ENCODE measurements around the gene VPS4A.
"Not testable (repeated sequence)": the region's sequence is repeated elsewhere in the genome, so short reads cannot be mapped to it uniquely, and the experiment has no call there.

VPS4A gene

DNA sequence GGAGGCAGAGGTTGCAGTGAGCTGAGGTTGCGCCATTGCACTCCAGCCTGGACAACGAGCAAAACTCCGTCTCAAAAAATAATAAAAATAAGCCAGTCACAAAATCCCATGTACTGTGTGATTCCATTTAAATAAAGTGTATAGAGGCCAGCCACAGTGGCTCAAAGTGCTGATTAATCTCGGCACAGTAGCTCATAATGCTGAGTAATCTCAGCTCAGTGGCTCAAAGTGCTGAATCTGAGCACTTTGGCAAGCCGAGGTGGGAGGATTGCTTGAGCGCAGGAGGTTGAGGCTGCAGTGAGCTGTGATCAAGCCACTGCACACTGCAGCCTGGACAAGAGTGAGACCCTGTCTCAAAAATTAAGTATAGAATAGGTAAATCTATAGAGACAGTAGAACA is 35.5 kb downstream of the VPS4A start:
- Mint-ChIP-seq H3K4me1 (ENCODE audit: low read depth) (peaks cover 8% of the 10 kb centered on the region), H3K36me3 (ENCODE audit: low read depth) (peaks cover 24% of the 10 kb centered on the region), H3K9me3 (no peaks in the 10 kb centered on the region), H3K27me3 (ENCODE audit: low read depth) (no peaks in the 10 kb centered on the region), H3K27ac (no peak overlapping the region), H3K4me3 (no peak overlapping the region)
- DNase-seq (ENCODE audit: low spot score): no peak

- Mint-ChIP-seq H3K4me3 (no peak overlapping the region), H3K4me1 (ENCODE audit: low read depth) (peaks cover under 1% of the 10 kb centered on the region), H3K36me3 (ENCODE audit: low read depth) (peaks cover 18% of the 10 kb centered on the region), H3K27me3 (ENCODE audit: low read depth) (no peaks in the 10 kb centered on the region), H3K9me3 (no peaks in the 10 kb centered on the region), H3K27ac (no peak overlapping the region)
- no peak for DNase-seq (ENCODE audit: low spot score)
These were observed 37.1 kb downstream of the VPS4A start for GRCh38 chr16:69348222-69348621.

- no peak for DNase-seq (ENCODE audit: low spot score)
- Mint-ChIP-seq H3K9me3 (no peaks in the 10 kb centered on the region), H3K36me3 (ENCODE audit: low read depth) (peaks cover 16% of the 10 kb centered on the region), H3K27ac (no peak overlapping the region), H3K4me3 (no peak overlapping the region), H3K27me3 (ENCODE audit: low read depth) (no peaks in the 10 kb centered on the region), H3K4me1 (ENCODE audit: low read depth) (no peaks in the 10 kb centered on the region)
These were observed 38.4 kb downstream of the VPS4A start for GRCh38 chr16:69349536-69349935.

- H3K4me3 Mint-ChIP-seq: no peak overlapping the region
- no peaks in the 10 kb centered on the region for H3K9me3 Mint-ChIP-seq
- H3K4me1 Mint-ChIP-seq (ENCODE audit: low read depth): no peaks in the 10 kb centered on the region
- H3K27ac Mint-ChIP-seq: no peak overlapping the region
- no peaks in the 10 kb centered on the region for H3K27me3 Mint-ChIP-seq (ENCODE audit: low read depth)
- no peak for DNase-seq (ENCODE audit: low spot score)
- H3K36me3 Mint-ChIP-seq (ENCODE audit: low read depth): peaks cover 22% of the 10 kb centered on the region
These were observed 39.5 kb downstream of the VPS4A start for GRCh38 chr16:69350536-69351133.

DNA sequence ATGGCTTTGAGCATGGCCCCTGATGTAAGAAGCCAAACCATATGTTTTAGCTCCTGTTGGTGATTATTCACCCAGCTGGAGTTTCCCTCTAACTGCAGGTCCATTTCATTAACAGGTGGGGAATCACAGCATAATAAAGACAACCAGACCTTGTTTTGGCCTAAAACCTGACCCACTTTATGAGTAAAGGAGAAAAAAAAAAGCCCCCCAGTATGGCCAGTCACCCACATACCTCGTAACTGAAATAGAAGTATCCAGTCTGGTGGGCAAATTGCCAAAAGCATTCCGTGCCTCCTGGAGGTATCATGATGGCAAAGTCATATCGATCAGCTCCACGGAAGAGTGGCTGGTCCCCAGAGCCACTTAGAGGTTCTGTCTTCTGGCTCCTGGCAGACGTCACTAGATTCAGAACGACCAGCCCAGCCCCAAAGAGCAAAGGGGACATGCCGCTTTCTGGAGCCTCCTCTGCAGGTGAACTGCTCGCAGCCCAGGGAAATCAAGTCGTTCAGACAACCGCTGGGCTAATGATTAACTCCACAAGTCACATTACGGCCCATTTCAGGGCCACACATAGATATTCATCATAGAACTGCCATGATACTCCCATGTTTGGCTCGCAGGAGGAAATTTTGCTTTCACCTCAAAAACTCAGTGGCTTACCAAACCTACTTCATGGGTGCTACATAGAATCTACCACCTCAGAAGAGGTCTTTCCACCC is 40.3 kb downstream of the VPS4A start, which contains the start of gene TMED6:
TMED6 (minus strand) TSS at position 478 of the 719 bp plus-strand sequence; CDS start at position 445, 33 bp downstream.
- Mint-ChIP-seq H3K4me3 (no peak within 1 kb of the TSS), H3K27me3 (ENCODE audit: low read depth) (no peaks in the 10 kb centered on the region), H3K27ac (no peak within 1 kb of the TSS), H3K9me3 (no peaks in the 10 kb centered on the region), H3K36me3 (ENCODE audit: low read depth) (peaks cover 28% of the 10 kb centered on the region), H3K4me1 (ENCODE audit: low read depth) (no peaks in the 10 kb centered on the region)
- DNase-seq (ENCODE audit: low spot score): no peak

DNA sequence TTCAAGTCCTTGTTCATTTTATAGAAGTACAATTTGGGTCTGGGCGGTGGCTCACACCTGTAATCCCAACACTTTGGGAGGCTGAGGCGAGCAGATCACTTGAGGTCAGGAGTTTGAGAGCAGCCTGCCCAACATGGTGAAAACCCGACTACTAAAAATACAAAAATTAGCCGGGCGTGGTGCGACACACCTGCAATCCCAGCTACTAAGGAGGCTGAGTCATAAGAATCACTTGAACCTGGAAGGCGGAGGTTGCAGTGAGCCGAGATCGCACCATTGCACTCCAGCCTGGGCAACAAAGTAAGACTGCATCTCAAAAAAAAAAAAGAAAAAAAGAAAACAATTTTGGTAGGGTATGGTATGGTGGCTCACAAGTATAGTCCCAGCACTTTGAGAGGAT is 48.9 kb downstream of the VPS4A start:
- H3K27ac Mint-ChIP-seq; H3K9me3 Mint-ChIP-seq; H3K27me3 Mint-ChIP-seq (ENCODE audit: low read depth); H3K4me3 Mint-ChIP-seq; DNase-seq (ENCODE audit: low spot score); H3K4me1 Mint-ChIP-seq (ENCODE audit: low read depth): not testable (repeated sequence)
- peaks cover 38% of the 10 kb centered on the region for H3K36me3 Mint-ChIP-seq (ENCODE audit: low read depth)

DNA sequence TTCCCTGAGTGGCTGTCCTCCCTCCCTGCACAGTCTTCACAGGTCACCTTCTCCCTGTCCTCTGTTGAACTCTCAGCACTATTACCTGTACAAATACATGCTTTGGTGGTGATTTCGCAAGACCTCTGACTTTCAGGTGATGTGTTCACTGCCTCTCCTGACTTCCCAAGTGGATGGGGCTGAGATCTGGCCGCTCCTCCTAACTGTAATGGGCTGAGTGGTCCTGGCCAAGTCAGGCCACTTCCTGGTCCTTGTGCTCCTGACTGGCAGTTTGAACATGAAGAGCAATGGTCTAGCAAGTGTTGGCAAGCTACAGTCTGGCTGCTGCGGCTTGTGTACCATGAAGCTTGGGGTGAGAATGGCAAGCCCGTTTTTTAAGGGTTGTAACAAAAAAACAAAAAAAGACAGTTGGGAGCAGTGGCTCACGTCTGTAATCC is 52.1 kb downstream of the VPS4A start:
- Mint-ChIP-seq H3K27me3 (ENCODE audit: low read depth) (no peaks in the 10 kb centered on the region), H3K9me3 (no peaks in the 10 kb centered on the region), H3K36me3 (ENCODE audit: low read depth) (peaks cover 40% of the 10 kb centered on the region), H3K4me1 (ENCODE audit: low read depth) (peaks cover 3% of the 10 kb centered on the region), H3K4me3 (no peak overlapping the region), H3K27ac (no peak overlapping the region)
- no peak for DNase-seq (ENCODE audit: low spot score)

- no peak for DNase-seq (ENCODE audit: low spot score)
- Mint-ChIP-seq H3K4me1 (ENCODE audit: low read depth) (peaks cover 3% of the 10 kb centered on the region), H3K36me3 (ENCODE audit: low read depth) (peaks cover 45% of the 10 kb centered on the region), H3K27me3 (ENCODE audit: low read depth) (no peaks in the 10 kb centered on the region), H3K4me3 (no peak overlapping the region), H3K9me3 (no peaks in the 10 kb centered on the region), H3K27ac (no peak overlapping the region)
These were observed 52.9 kb downstream of the VPS4A start for GRCh38 chr16:69364088-69364487.

DNA sequence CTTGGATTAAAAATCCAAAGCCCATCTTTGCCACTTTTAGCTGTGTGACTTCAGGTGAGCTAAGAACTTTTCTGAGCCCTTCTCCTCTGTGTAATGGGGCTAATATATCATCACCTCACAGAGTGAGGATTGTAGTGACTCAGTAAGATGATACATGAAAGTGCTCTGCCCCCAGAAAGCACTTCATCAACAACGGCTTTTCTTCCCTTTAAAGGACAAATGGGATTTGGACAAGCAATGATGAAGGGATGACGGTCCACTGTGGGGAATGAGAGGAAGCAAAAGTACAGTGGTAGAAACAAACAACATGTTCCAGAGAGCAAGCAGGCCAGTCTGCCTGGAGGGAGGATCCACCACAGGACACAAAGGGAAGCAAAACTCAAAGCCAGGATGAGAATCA is 54.8 kb downstream of the VPS4A start:
- Mint-ChIP-seq H3K9me3 (no peaks in the 10 kb centered on the region), H3K36me3 (ENCODE audit: low read depth) (peaks cover 55% of the 10 kb centered on the region), H3K4me1 (ENCODE audit: low read depth) (peaks cover 5% of the 10 kb centered on the region), H3K27me3 (ENCODE audit: low read depth) (no peaks in the 10 kb centered on the region), H3K4me3 (no peak overlapping the region), H3K27ac (no peak overlapping the region)
- DNase-seq (ENCODE audit: low spot score): no peak

DNA sequence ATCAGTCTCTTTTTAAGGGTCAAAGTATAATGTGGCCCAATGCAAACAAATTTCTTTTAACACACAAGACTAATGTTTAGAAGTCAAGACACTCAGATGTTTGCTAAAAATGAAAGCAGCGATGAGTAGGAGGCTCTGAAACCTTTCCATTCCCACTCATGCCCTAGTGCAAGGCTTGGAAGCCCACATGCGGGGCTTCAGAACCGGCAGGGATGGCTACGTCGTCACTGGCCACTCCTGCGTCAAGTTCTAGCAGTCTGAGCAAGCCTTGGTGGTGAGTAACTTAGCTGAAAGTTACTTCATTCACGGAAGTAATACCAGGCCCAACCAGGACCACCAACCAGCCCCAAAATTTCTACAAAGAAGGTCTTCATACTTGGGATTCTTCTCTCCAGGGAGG is 55.3 kb downstream of the VPS4A start:
- DNase-seq (ENCODE audit: low spot score): no peak

GRCh38 chr16:69367980-69368379 is 56.8 kb downstream of the VPS4A start:
- Mint-ChIP-seq H3K9me3 (no peaks in the 10 kb centered on the region), H3K27ac (no peak overlapping the region), H3K36me3 (ENCODE audit: low read depth) (peaks cover 60% of the 10 kb centered on the region), H3K27me3 (ENCODE audit: low read depth) (no peaks in the 10 kb centered on the region), H3K4me3 (no peak overlapping the region), H3K4me1 (ENCODE audit: low read depth) (peaks cover 8% of the 10 kb centered on the region)
- DNase-seq (ENCODE audit: low spot score): no peak

More for the DNA sequence above, 55.3 kb downstream of the VPS4A start:
- H3K4me3 Mint-ChIP-seq: no peak overlapping the region
- H3K4me1 Mint-ChIP-seq (ENCODE audit: low read depth): peaks cover 6% of the 10 kb centered on the region
- no peak overlapping the region for H3K27ac Mint-ChIP-seq
- no peaks in the 10 kb centered on the region for H3K27me3 Mint-ChIP-seq (ENCODE audit: low read depth)
- H3K36me3 Mint-ChIP-seq (ENCODE audit: low read depth): peaks cover 54% of the 10 kb centered on the region
- no peaks in the 10 kb centered on the region for H3K9me3 Mint-ChIP-seq

DNA sequence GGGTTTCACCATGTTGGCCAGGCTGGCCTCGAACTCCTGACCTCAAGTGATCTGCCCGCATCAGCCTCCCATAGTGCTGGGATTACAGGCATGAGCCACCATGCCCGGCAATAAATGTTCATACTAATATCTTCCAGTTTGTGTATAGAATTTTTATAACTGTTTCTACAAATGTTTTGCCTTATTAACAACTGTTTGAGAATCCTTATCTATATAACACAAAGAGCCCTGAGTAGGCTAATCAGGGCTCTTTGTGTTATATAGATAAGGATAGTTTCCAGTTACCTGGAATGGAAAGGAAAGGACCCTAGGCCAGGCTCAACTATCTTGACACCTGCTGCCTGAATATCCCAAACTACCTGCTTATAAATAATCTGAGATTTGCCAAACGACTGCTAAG is 57.7 kb downstream of the VPS4A start:
- Mint-ChIP-seq H3K4me1 (ENCODE audit: low read depth) (peaks cover 6% of the 10 kb centered on the region), H3K27ac (no peak overlapping the region), H3K9me3 (no peaks in the 10 kb centered on the region), H3K4me3 (no peak overlapping the region), H3K27me3 (ENCODE audit: low read depth) (no peaks in the 10 kb centered on the region), H3K36me3 (ENCODE audit: low read depth) (peaks cover 62% of the 10 kb centered on the region)
- DNase-seq (ENCODE audit: low spot score): no peak

- Mint-ChIP-seq H3K4me1 (ENCODE audit: low read depth) (peaks cover 5% of the 10 kb centered on the region), H3K27ac (no peak overlapping the region), H3K27me3 (ENCODE audit: low read depth) (no peaks in the 10 kb centered on the region), H3K36me3 (ENCODE audit: low read depth) (peaks cover 55% of the 10 kb centered on the region), H3K4me3 (no peak overlapping the region), H3K9me3 (no peaks in the 10 kb centered on the region)
- DNase-seq (ENCODE audit: low spot score): no peak
These were observed 60.4 kb downstream of the VPS4A start for GRCh38 chr16:69371564-69371963.

GRCh38 chr16:69373019-69373418 is 61.9 kb downstream of the VPS4A start:
- Mint-ChIP-seq H3K4me3 (no peak overlapping the region), H3K27ac (no peak overlapping the region), H3K4me1 (ENCODE audit: low read depth) (peaks cover 5% of the 10 kb centered on the region), H3K27me3 (ENCODE audit: low read depth) (no peaks in the 10 kb centered on the region), H3K36me3 (ENCODE audit: low read depth) (peaks cover 49% of the 10 kb centered on the region), H3K9me3 (no peaks in the 10 kb centered on the region)
- DNase-seq (ENCODE audit: low spot score): no peak
